Measurements from ENCODE around the gene NR4A1.

NR4A1 gene

DNA sequence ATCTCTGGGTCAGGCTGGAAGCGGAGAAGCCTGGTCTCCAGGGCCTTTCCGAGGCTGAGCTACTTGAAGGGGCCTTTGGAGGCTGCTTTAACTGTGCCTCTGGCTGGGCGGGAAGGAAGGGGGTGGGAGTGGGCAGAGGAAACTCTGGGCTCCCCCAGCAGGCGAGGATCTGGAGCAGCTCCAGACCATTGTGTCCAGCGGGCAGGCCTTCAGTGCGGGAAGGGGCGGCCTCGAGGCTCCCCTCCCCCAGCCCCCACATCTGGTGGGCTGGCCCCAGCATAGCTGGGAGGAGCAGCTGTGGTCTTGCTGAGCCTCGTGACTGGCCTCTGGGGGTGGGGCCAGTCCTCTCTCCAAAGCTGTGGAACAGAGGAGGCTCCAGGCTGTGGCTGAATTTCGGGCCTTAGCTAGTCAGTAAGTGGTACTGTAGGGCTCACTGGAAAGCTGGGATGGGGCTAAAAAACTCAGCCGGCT, 41.1 kb upstream of the NR4A1 start:
- Histone ChIP-seq H3K27me3 (ENCODE audit: control insufficient read depth, insufficient read depth, low read length) (peaks cover 56% of the 10 kb centered on the region), H3K27ac (ENCODE audit: low read length) (peak overlapping the region; percentile 57), H3K9ac (ENCODE audit: low read length) (no peak overlapping the region), H3K4me3 (ENCODE audit: low read length) (peak overlapping the region; percentile 34), H3K4me1 (ENCODE audit: control insufficient read depth, low read depth, low read length) (peaks cover 28% of the 10 kb centered on the region), H3K9me3 (ENCODE audit: control insufficient read depth, low read depth, low read length) (no peaks in the 10 kb centered on the region), H3K36me3 (ENCODE audit: control insufficient read depth, low read depth, low read length) (no peaks in the 10 kb centered on the region)

DNA sequence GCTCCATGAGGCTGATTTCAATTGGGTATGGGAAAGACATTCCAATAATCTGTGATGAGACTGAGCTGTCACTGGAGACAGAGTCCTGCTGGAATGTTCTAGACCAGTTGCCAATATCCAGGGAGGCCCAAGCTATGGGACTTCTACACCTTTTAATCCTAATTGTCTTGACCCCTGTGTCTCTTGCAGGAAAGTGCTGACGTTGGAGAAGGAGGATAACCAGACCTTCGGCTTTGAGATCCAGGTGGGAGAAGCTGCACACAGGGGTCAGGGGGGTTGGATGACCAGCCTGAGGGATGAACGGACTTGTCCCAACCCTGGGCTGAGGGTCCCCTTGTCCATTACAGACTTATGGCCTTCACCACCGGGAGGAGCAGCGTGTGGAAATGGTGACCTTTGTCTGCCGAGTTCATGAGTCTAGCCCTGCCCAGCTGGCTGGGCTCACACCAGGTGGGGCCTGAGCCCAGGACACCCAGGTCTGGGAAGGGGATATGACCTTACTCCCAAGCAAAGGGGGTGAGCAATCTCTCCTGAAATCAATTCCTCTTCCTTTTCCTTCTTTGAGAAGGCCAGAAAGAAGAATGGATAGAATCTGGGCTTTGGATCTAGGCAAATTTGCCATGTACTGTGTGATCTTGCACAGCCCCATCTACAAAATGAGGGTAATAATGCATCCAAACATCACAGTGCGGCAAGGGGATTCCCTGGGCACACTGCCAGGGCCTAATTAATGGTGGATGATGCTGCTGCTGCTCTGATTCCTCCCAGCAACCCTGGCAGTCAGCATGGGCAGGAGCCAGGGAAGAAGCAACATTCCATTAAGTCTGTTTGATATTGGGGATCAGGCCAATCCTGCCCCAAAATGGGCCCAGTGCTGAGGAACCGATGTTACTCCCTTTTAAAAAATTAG, 40.3 kb upstream of the NR4A1 start:
- peak overlapping the region; percentile 7 for H3K4me3 ChIP-seq (ENCODE audit: low read length)
- H3K36me3 ChIP-seq (ENCODE audit: control insufficient read depth, low read depth, low read length), result no peaks in the 10 kb centered on the region
- H3K4me1 ChIP-seq (ENCODE audit: control insufficient read depth, low read depth, low read length), result peaks cover 27% of the 10 kb centered on the region
- no peak overlapping the region for H3K27ac ChIP-seq (ENCODE audit: low read length)
- H3K9me3 ChIP-seq (ENCODE audit: control insufficient read depth, low read depth, low read length), result no peaks in the 10 kb centered on the region
- no peak overlapping the region for H3K9ac ChIP-seq (ENCODE audit: low read length)
- H3K27me3 ChIP-seq (ENCODE audit: control insufficient read depth, insufficient read depth, low read length), result peaks cover 56% of the 10 kb centered on the region

DNA sequence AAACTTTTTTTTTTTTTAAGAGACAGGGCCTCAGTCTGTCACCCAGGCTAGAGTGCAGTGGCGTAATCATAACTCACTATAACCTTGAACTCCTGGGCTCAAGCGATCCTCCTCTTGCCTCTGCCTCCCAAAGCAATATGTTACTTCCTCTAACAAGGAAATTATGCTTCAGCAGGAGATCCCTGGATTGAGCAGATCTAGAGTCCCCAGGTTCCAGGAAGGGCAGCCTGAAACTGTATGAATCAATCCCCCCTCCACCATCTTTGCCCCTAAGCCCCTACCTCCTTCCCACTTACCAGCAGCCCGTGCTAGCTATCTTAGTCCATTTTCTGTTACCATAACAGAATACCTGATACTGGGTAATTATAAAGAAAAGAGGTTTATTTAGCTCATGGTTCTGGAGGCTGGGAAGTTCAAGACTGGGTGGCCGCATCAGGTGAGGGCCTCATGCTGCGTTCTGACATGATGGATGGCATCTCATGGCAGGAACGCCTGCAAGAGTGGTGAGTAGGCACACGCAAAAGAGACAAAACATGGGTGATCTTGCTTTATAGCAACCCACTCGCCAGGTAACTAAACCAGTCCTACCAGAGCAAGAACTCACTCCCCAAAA, 39.5 kb upstream of the NR4A1 start:
- Histone ChIP-seq H3K36me3 (ENCODE audit: control insufficient read depth, low read depth, low read length) (no peaks in the 10 kb centered on the region), H3K9ac (ENCODE audit: low read length) (no peak overlapping the region), H3K27me3 (ENCODE audit: control insufficient read depth, insufficient read depth, low read length) (peaks cover 52% of the 10 kb centered on the region), H3K9me3 (ENCODE audit: control insufficient read depth, low read depth, low read length) (no peaks in the 10 kb centered on the region), H3K4me1 (ENCODE audit: control insufficient read depth, low read depth, low read length) (peaks cover 24% of the 10 kb centered on the region), H3K4me3 (ENCODE audit: low read length) (no peak overlapping the region), H3K27ac (ENCODE audit: low read length) (no peak overlapping the region)

DNA sequence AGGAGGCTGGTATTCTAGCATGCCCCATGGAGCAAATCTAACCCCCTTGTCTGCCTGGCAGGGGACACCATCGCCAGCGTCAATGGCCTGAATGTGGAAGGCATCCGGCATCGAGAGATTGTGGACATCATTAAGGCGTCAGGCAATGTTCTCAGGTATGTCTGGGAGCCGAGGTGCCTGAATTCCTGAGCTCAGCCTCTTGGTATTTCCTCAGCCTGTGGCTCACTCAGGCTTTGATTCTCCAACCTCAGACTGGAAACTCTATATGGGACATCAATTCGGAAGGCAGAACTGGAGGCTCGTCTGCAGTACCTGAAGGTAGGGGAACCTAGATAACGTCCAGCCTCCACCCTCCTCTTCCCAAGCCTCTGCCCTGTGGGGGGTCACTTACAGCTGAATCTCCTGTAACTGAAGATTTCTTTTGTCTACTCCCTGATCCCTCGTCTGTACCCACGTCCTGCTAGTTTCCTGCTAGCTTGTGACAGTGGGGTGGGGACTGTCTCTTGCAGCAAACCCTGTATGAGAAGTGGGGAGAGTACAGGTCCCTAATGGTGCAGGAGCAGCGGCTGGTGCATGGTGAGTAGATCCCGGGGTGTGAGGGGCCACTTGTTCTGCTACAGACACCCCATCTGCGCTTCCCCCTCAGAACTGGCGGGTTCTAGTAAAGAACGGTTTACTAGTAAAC, 37.5 kb upstream of the NR4A1 start:
- Histone ChIP-seq H3K36me3 (ENCODE audit: control insufficient read depth, low read depth, low read length) (no peaks in the 10 kb centered on the region), H3K4me1 (ENCODE audit: control insufficient read depth, low read depth, low read length) (peaks cover 24% of the 10 kb centered on the region), H3K4me3 (ENCODE audit: low read length) (no peak overlapping the region), H3K27ac (ENCODE audit: low read length) (no peak overlapping the region), H3K9ac (ENCODE audit: low read length) (no peak overlapping the region), H3K27me3 (ENCODE audit: control insufficient read depth, insufficient read depth, low read length) (peaks cover 39% of the 10 kb centered on the region), H3K9me3 (ENCODE audit: control insufficient read depth, low read depth, low read length) (no peaks in the 10 kb centered on the region)

DNA sequence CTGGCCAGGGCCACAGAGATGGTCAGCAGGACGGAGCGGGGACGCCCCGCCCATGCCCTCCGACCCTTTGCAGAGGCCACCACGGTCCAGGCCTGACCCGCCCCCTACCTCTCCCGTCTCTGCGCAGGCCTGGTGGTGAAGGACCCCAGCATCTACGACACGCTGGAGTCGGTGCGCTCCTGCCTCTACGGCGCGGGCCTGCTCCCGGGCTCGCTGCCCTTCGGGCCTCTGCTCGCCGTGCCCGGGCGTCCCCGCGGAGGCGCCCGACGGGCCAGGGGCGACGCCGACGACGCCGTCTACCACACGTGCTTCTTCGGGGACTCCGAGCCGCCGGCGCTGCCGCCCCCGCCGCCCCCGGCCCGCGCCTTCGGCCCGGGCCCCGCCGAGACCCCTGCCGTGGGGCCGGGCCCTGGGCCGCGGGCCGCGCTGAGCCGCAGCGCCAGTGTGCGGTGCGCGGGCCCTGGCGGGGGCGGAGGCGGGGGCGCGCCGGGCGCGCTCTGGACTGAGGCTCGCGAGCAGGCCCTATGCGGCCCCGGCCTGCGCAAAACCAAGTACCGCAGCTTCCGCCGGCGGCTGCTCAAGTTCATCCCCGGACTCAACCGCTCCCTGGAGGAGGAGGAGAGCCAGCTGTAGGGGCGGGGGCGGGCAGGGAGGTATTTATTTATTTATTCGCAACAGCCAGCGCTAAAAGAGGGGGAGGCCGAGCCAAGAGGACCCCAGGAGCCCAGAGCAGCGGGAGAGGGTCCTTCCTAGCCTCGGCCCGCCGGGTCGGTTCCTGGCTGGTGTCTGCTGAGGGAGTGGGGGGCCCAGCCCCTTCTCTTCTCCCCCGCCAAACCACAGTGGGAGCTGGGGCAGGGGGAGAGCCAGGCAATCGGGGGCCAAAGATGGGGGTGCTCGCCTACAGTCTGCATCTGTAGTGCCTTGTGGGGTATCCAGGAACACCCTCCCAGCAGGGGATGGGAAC, 36.4 kb upstream of the NR4A1 start:
- Histone ChIP-seq H3K9me3 (ENCODE audit: control insufficient read depth, low read depth, low read length) (no peaks in the 10 kb centered on the region), H3K4me3 (ENCODE audit: low read length) (peak overlapping the region; percentile 7), H3K4me1 (ENCODE audit: control insufficient read depth, low read depth, low read length) (peaks cover 21% of the 10 kb centered on the region), H3K9ac (ENCODE audit: low read length) (no peak overlapping the region), H3K27me3 (ENCODE audit: control insufficient read depth, insufficient read depth, low read length) (peaks cover 33% of the 10 kb centered on the region), H3K36me3 (ENCODE audit: control insufficient read depth, low read depth, low read length) (no peaks in the 10 kb centered on the region), H3K27ac (ENCODE audit: low read length) (no peak overlapping the region)

DNA sequence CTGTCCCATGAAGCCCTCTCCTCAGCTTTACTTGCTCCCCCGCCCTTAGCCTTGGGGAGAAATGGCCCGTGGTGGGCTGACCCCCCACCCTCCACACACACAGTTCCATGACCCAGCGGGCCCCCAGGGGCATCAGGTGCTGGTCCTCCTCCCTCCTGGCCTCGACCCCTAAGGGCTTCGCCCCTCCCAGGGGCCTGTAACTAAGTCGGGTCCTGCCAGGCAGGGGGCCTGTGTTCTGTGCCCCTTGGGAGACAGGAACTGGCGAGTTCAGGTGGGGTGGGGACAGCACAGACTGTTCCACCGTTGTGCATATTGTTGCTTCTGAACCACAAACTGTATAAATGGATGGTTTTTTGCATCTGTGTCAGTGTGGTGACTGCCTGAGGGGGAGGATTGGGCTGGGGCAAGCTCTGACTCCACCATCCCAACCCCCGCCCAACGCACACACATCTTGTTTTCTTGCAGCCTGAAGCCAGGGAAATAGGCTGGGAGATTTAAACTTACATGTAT, 35.7 kb upstream of the NR4A1 start:
- Histone ChIP-seq H3K27ac (ENCODE audit: low read length) (no peak overlapping the region), H3K4me3 (ENCODE audit: low read length) (no peak overlapping the region), H3K27me3 (ENCODE audit: control insufficient read depth, insufficient read depth, low read length) (peaks cover 33% of the 10 kb centered on the region), H3K9me3 (ENCODE audit: control insufficient read depth, low read depth, low read length) (no peaks in the 10 kb centered on the region), H3K4me1 (ENCODE audit: control insufficient read depth, low read depth, low read length) (peaks cover 18% of the 10 kb centered on the region), H3K9ac (ENCODE audit: low read length) (no peak overlapping the region), H3K36me3 (ENCODE audit: control insufficient read depth, low read depth, low read length) (no peaks in the 10 kb centered on the region)

DNA sequence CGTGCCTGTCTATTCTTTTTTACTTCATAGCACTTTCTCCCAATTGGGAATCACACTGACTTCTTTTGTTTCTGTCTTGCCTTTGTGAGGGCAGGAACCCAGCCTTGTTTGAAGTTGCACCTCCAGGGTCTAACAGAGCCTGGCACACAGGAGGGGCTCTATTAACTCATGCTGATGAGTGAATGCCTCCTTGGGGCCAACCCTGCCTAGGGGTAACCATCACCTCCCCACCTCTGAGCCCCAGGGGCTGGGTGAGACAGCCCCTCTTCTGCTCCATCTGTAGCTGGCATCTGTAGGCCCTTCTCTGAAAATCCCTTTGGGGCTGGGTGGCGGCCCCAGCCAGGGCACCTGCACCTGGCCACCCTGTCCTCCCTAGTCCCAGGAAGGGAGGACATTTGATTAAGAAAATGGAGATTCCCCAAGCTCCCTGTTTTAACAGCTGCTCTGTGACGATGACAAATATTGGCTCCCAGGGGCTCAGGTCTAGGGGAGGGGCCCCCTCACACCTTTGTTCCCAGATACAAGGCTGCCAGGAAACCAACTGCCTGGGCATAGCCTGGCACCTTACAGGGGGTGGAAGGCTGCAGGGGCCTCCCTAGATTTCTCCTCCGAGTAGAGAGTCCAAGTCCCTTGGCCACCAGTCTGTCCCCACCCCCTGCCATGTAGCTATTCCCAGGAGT, 32.7 kb upstream of the NR4A1 start:
- Histone ChIP-seq H3K27me3 (ENCODE audit: control insufficient read depth, insufficient read depth, low read length) (peaks cover 50% of the 10 kb centered on the region), H3K9ac (ENCODE audit: low read length) (no peak overlapping the region), H3K9me3 (ENCODE audit: control insufficient read depth, low read depth, low read length) (no peaks in the 10 kb centered on the region), H3K27ac (ENCODE audit: low read length) (no peak overlapping the region), H3K4me1 (ENCODE audit: control insufficient read depth, low read depth, low read length) (peaks cover 11% of the 10 kb centered on the region), H3K36me3 (ENCODE audit: control insufficient read depth, low read depth, low read length) (no peaks in the 10 kb centered on the region), H3K4me3 (ENCODE audit: low read length) (no peak overlapping the region)

DNA sequence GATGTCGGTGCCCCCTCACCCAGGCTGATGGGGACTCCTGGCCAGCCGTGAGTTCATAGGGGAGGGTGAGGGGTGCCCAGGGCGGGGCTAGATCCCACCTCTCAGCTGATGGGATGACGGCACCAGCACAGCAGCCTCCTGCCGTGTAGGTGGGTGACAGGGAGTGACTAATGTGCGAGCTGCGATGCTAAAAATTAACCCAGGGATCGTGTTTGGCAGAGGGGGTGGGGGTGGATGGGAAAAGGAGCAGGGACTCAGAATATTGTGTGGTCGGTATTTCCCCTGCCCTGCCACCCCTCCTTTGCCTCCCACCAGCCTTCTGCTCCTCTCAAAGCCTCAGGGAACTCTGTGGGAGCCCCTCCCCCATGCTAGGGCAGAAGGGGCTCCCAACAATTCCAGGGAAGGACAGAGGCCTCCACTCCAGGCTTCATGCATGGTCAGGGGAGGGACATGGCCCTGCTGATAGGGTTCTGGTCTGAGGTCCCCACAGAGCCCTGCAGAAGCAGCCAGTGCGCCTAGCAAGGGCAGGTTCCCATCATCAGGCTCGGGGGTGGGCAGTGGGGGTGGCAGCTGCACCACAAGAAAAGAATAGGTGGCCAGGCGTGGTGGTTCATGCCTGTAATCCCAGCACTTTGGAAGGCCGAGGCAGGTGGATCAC, 32.0 kb upstream of the NR4A1 start:
- Histone ChIP-seq H3K4me1 (ENCODE audit: control insufficient read depth, low read depth, low read length) (peaks cover 6% of the 10 kb centered on the region), H3K27me3 (ENCODE audit: control insufficient read depth, insufficient read depth, low read length) (peaks cover 49% of the 10 kb centered on the region), H3K36me3 (ENCODE audit: control insufficient read depth, low read depth, low read length) (no peaks in the 10 kb centered on the region), H3K27ac (ENCODE audit: low read length) (no peak overlapping the region), H3K9ac (ENCODE audit: low read length) (no peak overlapping the region), H3K4me3 (ENCODE audit: low read length) (no peak overlapping the region), H3K9me3 (ENCODE audit: control insufficient read depth, low read depth, low read length) (no peaks in the 10 kb centered on the region)

DNA sequence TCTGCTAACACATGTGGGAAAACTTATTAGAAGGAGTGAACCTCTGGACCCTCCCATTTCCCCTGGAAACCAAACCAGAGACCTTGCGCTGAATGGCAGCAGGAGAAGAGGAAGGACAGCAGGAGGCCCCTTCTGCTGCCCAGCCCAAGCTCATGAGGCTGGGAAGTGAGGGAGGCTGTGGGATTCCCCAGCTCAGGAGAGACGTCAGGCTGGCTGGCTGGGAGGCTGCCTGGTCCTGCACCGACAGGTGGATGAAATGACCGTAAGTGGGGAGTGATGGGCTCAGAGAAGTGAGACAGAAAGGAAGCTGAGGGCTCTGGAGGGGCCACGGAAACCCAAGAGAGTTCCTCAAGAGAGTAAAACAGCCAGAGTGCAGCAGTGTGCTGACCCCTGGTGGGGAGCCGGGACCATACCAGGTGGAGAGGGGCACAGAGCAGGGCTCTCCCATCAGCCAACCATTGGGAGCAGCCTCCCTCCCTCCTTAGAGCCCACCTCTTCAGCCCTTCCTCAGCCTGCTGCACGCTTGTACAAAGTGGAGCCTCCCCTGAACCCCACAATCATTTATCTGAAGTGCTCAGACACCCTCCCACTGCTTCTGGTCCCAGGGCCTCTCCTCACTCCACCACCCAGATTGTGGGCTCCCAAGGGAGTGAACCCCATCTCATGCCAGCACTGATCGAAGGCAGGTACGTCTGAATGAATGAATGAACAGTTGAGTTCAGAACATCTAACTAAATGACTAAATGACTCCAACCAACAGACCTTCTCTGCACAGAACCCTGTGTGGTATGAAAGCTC, 30.5 kb upstream of the NR4A1 start:
- no peaks in the 10 kb centered on the region for H3K9me3 ChIP-seq (ENCODE audit: control insufficient read depth, low read depth, low read length)
- H3K36me3 ChIP-seq (ENCODE audit: control insufficient read depth, low read depth, low read length), result no peaks in the 10 kb centered on the region
- no peak overlapping the region for H3K9ac ChIP-seq (ENCODE audit: low read length)
- peaks cover 4% of the 10 kb centered on the region for H3K4me1 ChIP-seq (ENCODE audit: control insufficient read depth, low read depth, low read length)
- peaks cover 45% of the 10 kb centered on the region for H3K27me3 ChIP-seq (ENCODE audit: control insufficient read depth, insufficient read depth, low read length)
- H3K27ac ChIP-seq (ENCODE audit: low read length), result no peak overlapping the region
- H3K4me3 ChIP-seq (ENCODE audit: low read length), result peak overlapping the region; percentile 20

Data from iPS-18a (cell line).